Parathyroid adenoma (tissue), 2 donors: Measurements from ENCODE around the gene ARL2.

ENCODE experiments used
- H2AFZ ChIP-seq: fragments of 300-600 bp; sonication (generic); one replicate; pipeline ENCODE4 v1.7.0; 2017; ENCODE audit warnings: antibody characterized with exemption, mild to moderate bottlenecking
- H3K27ac ChIP-seq: fragments of 300-600 bp; sonication (generic); one replicate; pipeline ENCODE4 v1.7.0; 2017
- H3K27me3 ChIP-seq: fragments of 300-600 bp; sonication (generic); one replicate; pipeline ENCODE4 v1.7.0; 2017; ENCODE audit warnings: low read length; ENCODE audit not compliant: control insufficient read depth, insufficient read depth
- H3K36me3 ChIP-seq: fragments of 300-600 bp; sonication (generic); one replicate; pipeline ENCODE4 v1.7.0; 2017; ENCODE audit warnings: low read length; ENCODE audit not compliant: control insufficient read depth, insufficient read depth
- H3K4me1 ChIP-seq: fragments of 300-600 bp; sonication (generic); one replicate; pipeline ENCODE4 v1.7.0; 2017; ENCODE audit warnings: control low read depth
- H3K4me2 ChIP-seq: fragments of 300-600 bp; sonication (generic); one replicate; pipeline ENCODE4 v1.7.0; 2017; ENCODE audit warnings: low read length
- H3K4me3 ChIP-seq: fragments of 300-600 bp; sonication (generic); one replicate; pipeline ENCODE4 v1.7.0; 2017; ENCODE audit warnings: low read depth, low read length
- H3K79me2 ChIP-seq: fragments of 300-600 bp; sonication (generic); one replicate; pipeline ENCODE4 v1.7.0; 2017; ENCODE audit warnings: control low read depth
- H3K9ac ChIP-seq: fragments of 300-600 bp; sonication (generic); one replicate; pipeline ENCODE4 v1.7.0; 2017; ENCODE audit warnings: mild to moderate bottlenecking
- H3K9me3 ChIP-seq: fragments of 300-600 bp; sonication (generic); one replicate; pipeline ENCODE4 v1.7.0; 2017; ENCODE audit warnings: low read length; ENCODE audit not compliant: control insufficient read depth
- TF ChIP-seq, protein P1 (sequence below): fragments of 300-600 bp; sonication (generic); IDR thresholded peaks from one replicate; pipeline ENCODE4 v1.7.0; 2017; ENCODE audit warnings: antibody characterized with exemption, mild to moderate bottlenecking
- donor health status: primary hyperparathyroidism.

ARL2 gene

DNA sequence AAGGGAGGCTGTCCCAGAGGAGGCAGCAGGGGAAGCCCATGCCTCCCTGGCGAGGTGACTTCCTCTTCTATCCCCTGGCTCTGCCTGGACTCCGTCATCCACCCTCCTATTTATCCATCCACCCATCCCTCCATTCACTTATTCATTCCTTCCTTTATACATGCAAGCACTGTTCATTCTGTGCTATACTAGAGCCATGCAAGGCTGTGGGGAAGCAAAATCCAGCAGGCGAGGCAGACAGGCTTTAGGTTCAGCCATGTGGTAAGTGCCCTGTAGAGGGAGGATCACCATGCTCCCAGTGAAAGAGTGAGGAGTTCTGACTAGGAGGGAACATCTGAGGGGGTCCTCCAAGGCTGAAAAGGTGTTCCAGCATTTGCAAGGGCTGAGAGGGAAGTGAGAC, 45.6 kb downstream of the ARL2 start:
- no peak overlapping the region for H3K4me3 ChIP-seq
- TF ChIP-seq, protein P1, sequence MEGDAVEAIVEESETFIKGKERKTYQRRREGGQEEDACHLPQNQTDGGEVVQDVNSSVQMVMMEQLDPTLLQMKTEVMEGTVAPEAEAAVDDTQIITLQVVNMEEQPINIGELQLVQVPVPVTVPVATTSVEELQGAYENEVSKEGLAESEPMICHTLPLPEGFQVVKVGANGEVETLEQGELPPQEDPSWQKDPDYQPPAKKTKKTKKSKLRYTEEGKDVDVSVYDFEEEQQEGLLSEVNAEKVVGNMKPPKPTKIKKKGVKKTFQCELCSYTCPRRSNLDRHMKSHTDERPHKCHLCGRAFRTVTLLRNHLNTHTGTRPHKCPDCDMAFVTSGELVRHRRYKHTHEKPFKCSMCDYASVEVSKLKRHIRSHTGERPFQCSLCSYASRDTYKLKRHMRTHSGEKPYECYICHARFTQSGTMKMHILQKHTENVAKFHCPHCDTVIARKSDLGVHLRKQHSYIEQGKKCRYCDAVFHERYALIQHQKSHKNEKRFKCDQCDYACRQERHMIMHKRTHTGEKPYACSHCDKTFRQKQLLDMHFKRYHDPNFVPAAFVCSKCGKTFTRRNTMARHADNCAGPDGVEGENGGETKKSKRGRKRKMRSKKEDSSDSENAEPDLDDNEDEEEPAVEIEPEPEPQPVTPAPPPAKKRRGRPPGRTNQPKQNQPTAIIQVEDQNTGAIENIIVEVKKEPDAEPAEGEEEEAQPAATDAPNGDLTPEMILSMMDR = no peak
- no peak overlapping the region for H2AFZ ChIP-seq
- H3K79me2 ChIP-seq = no peaks in the 10 kb centered on the region
- H3K9ac ChIP-seq = no peak overlapping the region
- H3K36me3 ChIP-seq = no peaks in the 10 kb centered on the region
- no peaks in the 10 kb centered on the region for H3K27me3 ChIP-seq
- no peaks in the 10 kb centered on the region for H3K9me3 ChIP-seq
- H3K4me1 ChIP-seq = no peaks in the 10 kb centered on the region
- no peak overlapping the region for H3K27ac ChIP-seq
- no peak overlapping the region for H3K4me2 ChIP-seq

DNA sequence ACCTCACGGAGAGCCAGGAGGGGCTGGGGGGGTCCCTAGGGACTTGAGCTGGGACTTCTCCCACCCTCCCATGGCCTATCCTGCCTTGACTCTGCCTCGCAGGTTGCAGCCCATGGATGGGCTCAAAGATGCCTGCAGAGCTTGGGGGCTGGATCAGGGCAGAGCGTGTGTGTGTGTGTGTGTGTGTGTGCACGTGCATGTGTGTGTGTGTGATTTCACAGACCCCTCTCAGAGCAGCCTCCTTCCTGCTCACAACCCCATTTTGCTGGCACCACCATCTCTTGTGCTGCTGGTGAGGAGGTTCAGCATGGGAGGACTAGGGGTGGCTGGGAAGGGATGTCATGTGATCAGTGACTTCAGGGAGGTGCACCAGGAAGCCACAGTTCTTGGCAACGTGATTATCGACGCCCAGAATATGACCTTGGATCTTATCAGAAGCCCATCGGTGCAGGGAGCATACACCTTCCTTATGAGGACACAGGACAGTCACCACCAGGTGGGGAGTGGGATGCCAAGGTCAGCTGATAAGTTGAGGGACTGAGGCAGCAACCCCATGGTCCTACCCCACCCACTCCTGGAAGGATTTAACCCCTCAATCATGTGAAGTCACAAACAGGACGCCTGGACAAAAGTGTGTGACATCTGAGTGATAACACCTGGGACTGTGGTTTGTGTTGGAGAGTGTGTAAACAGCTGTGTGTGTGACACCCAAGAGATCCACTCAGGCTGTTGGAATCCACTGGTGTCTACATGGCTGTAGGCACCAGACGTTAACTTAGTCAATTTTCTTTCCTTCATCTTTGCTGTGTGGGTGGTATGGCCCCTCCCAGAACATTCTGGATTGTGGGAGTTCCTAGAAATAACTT, 46.2 kb downstream of the ARL2 start:
- no peaks in the 10 kb centered on the region for H3K4me1 ChIP-seq
- H3K79me2 ChIP-seq = no peaks in the 10 kb centered on the region
- H3K36me3 ChIP-seq = no peaks in the 10 kb centered on the region
- H3K4me3 ChIP-seq = no peak overlapping the region
- H3K4me2 ChIP-seq = no peak overlapping the region
- no peaks in the 10 kb centered on the region for H3K27me3 ChIP-seq
- TF ChIP-seq, protein P1 = no peak
- no peak overlapping the region for H3K9ac ChIP-seq
- no peak overlapping the region for H2AFZ ChIP-seq
- no peak overlapping the region for H3K27ac ChIP-seq
- no peaks in the 10 kb centered on the region for H3K9me3 ChIP-seq

DNA sequence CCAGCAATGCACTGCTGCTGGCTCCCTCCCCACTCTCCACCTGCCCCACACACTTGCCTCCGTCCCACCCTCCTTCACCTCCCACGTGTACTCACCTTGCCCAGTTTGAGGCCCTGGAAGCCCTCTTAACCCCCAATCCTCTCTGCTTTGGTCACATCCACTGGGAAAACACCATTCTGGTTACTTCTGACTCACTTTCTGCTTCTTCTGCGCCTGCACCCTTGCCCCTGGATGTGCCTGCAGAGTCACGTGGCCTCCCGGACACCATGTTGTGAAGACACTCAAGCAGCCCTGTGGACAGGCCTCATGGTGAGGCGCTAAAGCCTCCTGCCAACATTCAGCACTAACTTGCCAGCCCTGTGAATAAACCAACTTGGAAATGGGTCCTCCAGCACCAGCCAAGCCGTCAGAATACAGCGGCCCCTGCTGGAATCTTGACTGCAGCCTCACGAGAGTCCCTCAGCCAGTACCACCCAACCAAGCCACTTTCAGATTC, 47.0 kb downstream of the ARL2 start:
- TF ChIP-seq, protein P1 = no peak
- H3K9me3 ChIP-seq = no peaks in the 10 kb centered on the region

DNA sequence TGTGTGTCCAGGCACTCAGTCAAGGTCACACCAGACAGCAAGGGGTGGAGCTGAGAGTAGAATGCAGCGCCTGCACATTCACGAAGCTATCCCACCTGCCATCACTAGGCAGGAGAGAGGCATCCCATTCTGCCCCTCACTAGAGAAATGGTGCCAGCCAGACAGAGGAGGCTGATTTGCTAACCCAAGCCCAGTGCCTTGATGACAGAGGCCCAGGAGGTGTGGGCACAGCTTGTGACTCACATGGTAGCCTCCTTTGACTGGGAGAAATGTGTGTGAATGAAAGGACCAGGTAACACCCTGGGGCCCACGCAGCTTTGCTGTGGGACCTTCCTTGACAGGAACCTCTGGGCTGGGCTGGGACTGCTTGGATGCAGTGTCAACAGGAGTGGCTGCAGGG, 49.6 kb downstream of the ARL2 start:
- H3K36me3 ChIP-seq = no peaks in the 10 kb centered on the region
- no peak overlapping the region for H3K27ac ChIP-seq
- no peak overlapping the region for H3K4me3 ChIP-seq
- H3K4me2 ChIP-seq = no peak overlapping the region
- no peaks in the 10 kb centered on the region for H3K79me2 ChIP-seq
- H2AFZ ChIP-seq = no peak overlapping the region
- no peak overlapping the region for H3K9ac ChIP-seq
- no peaks in the 10 kb centered on the region for H3K9me3 ChIP-seq
- TF ChIP-seq, protein P1 = no peak
- no peaks in the 10 kb centered on the region for H3K27me3 ChIP-seq
- H3K4me1 ChIP-seq = no peaks in the 10 kb centered on the region

More for the DNA sequence above, 47.0 kb downstream of the ARL2 start:
- Histone ChIP-seq H3K36me3 (no peaks in the 10 kb centered on the region), H3K4me2 (no peak overlapping the region), H3K4me1 (no peaks in the 10 kb centered on the region), H3K9ac (no peak overlapping the region), H3K4me3 (no peak overlapping the region), H3K27ac (no peak overlapping the region), H2AFZ (no peak overlapping the region), H3K79me2 (no peaks in the 10 kb centered on the region), H3K27me3 (no peaks in the 10 kb centered on the region)

DNA sequence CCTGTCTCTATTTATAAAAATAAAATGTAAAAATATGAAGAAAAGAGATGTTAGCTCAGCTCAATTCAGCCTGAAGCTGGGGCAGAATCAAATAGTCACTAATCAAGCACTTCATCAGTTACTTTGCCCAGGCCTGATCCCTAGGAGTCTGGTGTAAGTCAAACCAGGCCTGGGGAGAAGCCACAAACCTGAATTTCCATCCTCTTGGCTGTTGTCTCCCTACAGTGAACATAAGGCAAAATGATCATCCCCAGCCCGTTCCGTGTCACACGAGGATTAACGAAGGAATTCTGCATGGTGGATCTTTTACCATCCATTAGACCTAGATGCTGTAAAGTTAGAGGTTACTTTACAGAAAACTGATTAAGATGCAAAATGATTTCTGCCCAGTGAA, 50.9 kb downstream of the ARL2 start:
- Histone ChIP-seq H3K27me3 (no peaks in the 10 kb centered on the region), H3K4me1 (no peaks in the 10 kb centered on the region), H3K27ac (no peak overlapping the region), H3K36me3 (no peaks in the 10 kb centered on the region), H3K4me2 (no peak overlapping the region), H3K9me3 (no peaks in the 10 kb centered on the region), H2AFZ (no peak overlapping the region), H3K4me3 (no peak overlapping the region), H3K9ac (no peak overlapping the region), H3K79me2 (no peaks in the 10 kb centered on the region)
- TF ChIP-seq, protein P1 = no peak
